HG02763 (cell line): ENCODE data around the gene PPIL4.
"Not testable (repeated sequence)": the region's sequence is repeated elsewhere in the genome, so short reads cannot be mapped to it uniquely, and the experiment has no call there.

Experiments used
- ATAC-seq: cut with Tn5 transposase; IDR thresholded peaks from one replicate; pipeline ENCODE4 v1.9.1; 2021; ENCODE audit warnings: mild to moderate bottlenecking, moderate library complexity; ENCODE audit not compliant: unreplicated experiment

Gene PPIL4

GRCh38 chr6:149534742-149535141 is 11.1 kb downstream of the PPIL4 start:
- no peak for ATAC-seq

- no peak for ATAC-seq
These were observed 16.2 kb downstream of the PPIL4 start for GRCh38 chr6:149529650-149530049.

GRCh38 chr6:149515494-149515893 is 30.3 kb downstream of the PPIL4 start:
- no peak for ATAC-seq

GRCh38 chr6:149513915-149514314 is 31.9 kb downstream of the PPIL4 start:
- ATAC-seq = no peak

- no peak for ATAC-seq
These were observed 34.9 kb downstream of the PPIL4 start for GRCh38 chr6:149510793-149511512.

GRCh38 chr6:149508485-149508884 is 37.4 kb downstream of the PPIL4 start:
- ATAC-seq = no peak

- no peak for ATAC-seq
These were observed 42.0 kb downstream of the PPIL4 start for GRCh38 chr6:149503872-149504271.

GRCh38 chr6:149503276-149503675 is 42.6 kb downstream of the PPIL4 start:
- no peak for ATAC-seq

- no peak for ATAC-seq
These were observed 44.1 kb downstream of the PPIL4 start for GRCh38 chr6:149501768-149502167.

- ATAC-seq = no peak
These were observed 44.6 kb downstream of the PPIL4 start for GRCh38 chr6:149501201-149501600.

GRCh38 chr6:149500096-149500495 is 45.7 kb downstream of the PPIL4 start:
- no peak for ATAC-seq

GRCh38 chr6:149499066-149499465 is 46.8 kb downstream of the PPIL4 start:
- no peak for ATAC-seq

- ATAC-seq = no peak
These were observed 48.5 kb downstream of the PPIL4 start for GRCh38 chr6:149497365-149497764.

GRCh38 chr6:149496597-149496996 is 49.2 kb downstream of the PPIL4 start:
- not testable (repeated sequence) for ATAC-seq

- ATAC-seq = not testable (repeated sequence)
These were observed 50.4 kb downstream of the PPIL4 start for GRCh38 chr6:149495349-149496016.

- ATAC-seq = peak; percentile 62
These were observed 51.0 kb downstream of the PPIL4 start for GRCh38 chr6:149494810-149495209.

- no peak for ATAC-seq
These were observed 52.0 kb downstream of the PPIL4 start for GRCh38 chr6:149493761-149494320.

GRCh38 chr6:149492798-149493343 is 53.0 kb downstream of the PPIL4 start:
- ATAC-seq = no peak

GRCh38 chr6:149489967-149490366 is 55.9 kb downstream of the PPIL4 start:
- ATAC-seq = peak; percentile 32

- no peak for ATAC-seq
These were observed 57.0 kb downstream of the PPIL4 start for GRCh38 chr6:149488815-149489214.

GRCh38 chr6:149487316-149487715 is 58.5 kb downstream of the PPIL4 start:
- no peak for ATAC-seq
